ENCODE results near the gene DOCK4. TPM values are rescaled to one million over a fixed set of nuclear protein-coding genes. Genes with fewer than 3 reads are reported as not detected.

The DOCK4 gene
- total and polyA plus RNA-seq, 10 of the 15 experiments (the other 5 are each of a cell fraction or from before 2014, with no cell fraction given) = 0.03 to 0.73 (median 0.38) TPM

GRCh38 chr7:112248598-112248997 lies 42.4 kb upstream of the DOCK4 start:
- SMC1A ChIA-PET (ENCODE audit: uncharacterized antibody, unreplicated experiment) = interaction anchor here (0.7 kb wide), 1 partner anchor 52 kb away, joined by 3 read pairs; no protein-coding TSS in a partner anchor
- TF ChIP-seq POU2F2 (IDR thresholded peaks at IDR 0.05; ENCODE audit: borderline replicate concordance, low read depth, low read length) (no peak), POLR2A (IDR thresholded peaks at IDR 0.05; ENCODE audit: low read depth, low read length) (no peak), KLF5 (IDR thresholded peaks at IDR 0.05; ENCODE audit: partially characterized antibody) (no peak), NFYA (IDR thresholded peaks at IDR 0.05; ENCODE audit: borderline replicate concordance, low read depth, low read length) (no peak), LARP7 (IDR thresholded peaks at IDR 0.05) (no peak), MYC (IDR thresholded peaks at IDR 0.05; ENCODE audit: insufficient read depth, insufficient read length, insufficient replicate concordance, low read length, severe bottlenecking) (no peak)
- RAD21 ChIA-PET (ENCODE audit: unreplicated experiment) = no interaction called here

GRCh38 chr7:112238852-112239610 lies 32.8 kb upstream of the DOCK4 start:
- H3K79me2 ChIP-seq (ENCODE audit: control insufficient read depth, insufficient read depth, low read length) = no peaks in the 10 kb centered on the region
- H3K4me1 ChIP-seq (ENCODE audit: control insufficient read depth, insufficient read depth, low read length) = no peaks in the 10 kb centered on the region
- intact Hi-C loops (cut with micrococcal nuclease; ENCODE audit: unreplicated experiment) (no loop called here), in situ Hi-C loops (cut with MboI) (no loop called here)
- no TSS peak for BruUV-seq (replicated peaks)
- no peak for DNase-seq (ENCODE audit: low read depth, low spot score)
- no peaks in the 10 kb centered on the region for H3K9me3 ChIP-seq (replicated peaks; ENCODE audit: control insufficient read depth, insufficient read depth, low read length)
- no peak overlapping the region for H3K27ac ChIP-seq (ENCODE audit: control insufficient read depth, insufficient read depth)
- SMC1A ChIA-PET (ENCODE audit: uncharacterized antibody, unreplicated experiment) = no interaction called here
- ATAC-seq = no peak
- FAIRE-seq = no peak
- TF ChIP-seq ZNF217 (IDR thresholded peaks at IDR 0.05) = no peak
- TF ChIP-seq ZNF384 (IDR thresholded peaks at IDR 0.05; ENCODE audit: borderline replicate concordance, low read depth, low read length) = no peak
- no peak for TF ChIP-seq KLF5 (IDR thresholded peaks at IDR 0.05; ENCODE audit: partially characterized antibody)
- TF ChIP-seq ATF7 (IDR thresholded peaks at IDR 0.05; ENCODE audit: low read depth) = no peak
- TF ChIP-seq SIN3A (IDR thresholded peaks at IDR 0.05; ENCODE audit: low read depth, low read length) = no peak
- TF ChIP-seq MEF2A (IDR thresholded peaks at IDR 0.05; ENCODE audit: insufficient read depth, low read depth, low read length) = no peak
- no peak for TF ChIP-seq MTA3 (IDR thresholded peaks at IDR 0.05; ENCODE audit: borderline replicate concordance, low read length)
- H3K9ac ChIP-seq (ENCODE audit: control insufficient read depth, insufficient read depth, low read length) = no peak overlapping the region
- RAD21 ChIA-PET (ENCODE audit: unreplicated experiment) = no interaction called here
- WGBS (ENCODE audit: insufficient coverage, insufficient replicate concordance, low lambda C conversion rate, missing lambda C conversion rate) = 96% methylated on average over 9 of the region's 9 CpGs
- CTCF ChIA-PET = interaction anchor here (0.6 kb wide), 1 partner anchor 69 kb away, joined by 3 read pairs; no protein-coding TSS in a partner anchor
- no peaks in the 10 kb centered on the region for H3K27me3 ChIP-seq (replicated peaks in 1 of 2; ENCODE audit: control insufficient read depth in 2 of 2, insufficient read depth in 2 of 2, low read length in 1 of 2)
- H2AFZ ChIP-seq (ENCODE audit: control insufficient read depth, low read depth, low read length) = no peak overlapping the region
- H4K20me1 ChIP-seq (ENCODE audit: control insufficient read depth, insufficient read depth) = no peaks in the 10 kb centered on the region
- POLR2A ChIA-PET = no interaction called here
- H3K36me3 ChIP-seq (ENCODE audit: control insufficient read depth in 2 of 2, insufficient read depth in 2 of 2, low read length in 1 of 2) = no peaks in the 10 kb centered on the region
- no peak overlapping the region for H3K4me3 ChIP-seq
- no peak overlapping the region for H3K4me2 ChIP-seq (ENCODE audit: control insufficient read depth, insufficient read depth)

More at GRCh38 chr7:112248598-112248997, 42.4 kb upstream of the DOCK4 start:
- CTCF ChIA-PET = no interaction called here
- Histone ChIP-seq H3K4me2 (ENCODE audit: control insufficient read depth, insufficient read depth) (no peak overlapping the region), H3K4me3 (no peak overlapping the region), H3K9ac (ENCODE audit: control insufficient read depth, insufficient read depth, low read length) (no peak overlapping the region), H3K27me3 (replicated peaks in 1 of 2; ENCODE audit: control insufficient read depth in 2 of 2, insufficient read depth in 2 of 2, low read length in 1 of 2) (no peaks in the 10 kb centered on the region), H3K9me3 (replicated peaks; ENCODE audit: control insufficient read depth, insufficient read depth, low read length) (no peaks in the 10 kb centered on the region), H3K4me1 (ENCODE audit: control insufficient read depth, insufficient read depth, low read length) (no peaks in the 10 kb centered on the region), H3K36me3 (ENCODE audit: control insufficient read depth in 2 of 2, insufficient read depth in 2 of 2, low read length in 1 of 2) (no peaks in the 10 kb centered on the region), H4K20me1 (ENCODE audit: control insufficient read depth, insufficient read depth) (no peaks in the 10 kb centered on the region), H3K79me2 (ENCODE audit: control insufficient read depth, insufficient read depth, low read length) (no peaks in the 10 kb centered on the region), H2AFZ (ENCODE audit: control insufficient read depth, low read depth, low read length) (no peak overlapping the region), H3K27ac (ENCODE audit: control insufficient read depth, insufficient read depth) (no peak overlapping the region)
- no peak for ATAC-seq
- intact Hi-C loops (cut with micrococcal nuclease; ENCODE audit: unreplicated experiment) = no loop called here
- no TSS peak for BruUV-seq (replicated peaks)
- POLR2A ChIA-PET = interaction anchor here (0.6 kb wide), 1 partner anchor 827 kb away, joined by 3 read pairs; no protein-coding TSS in a partner anchor
- 98% methylated on average over 2 of the region's 2 CpGs for WGBS (ENCODE audit: insufficient coverage, insufficient replicate concordance, low lambda C conversion rate, missing lambda C conversion rate)
- in situ Hi-C loops (cut with MboI) = no loop called here
- no peak for DNase-seq (ENCODE audit: low read depth, low spot score)
- FAIRE-seq = no peak
